A673 (cell line): Measurements from ENCODE around the gene PNMA8A. TPM values are rescaled to one million over a fixed set of nuclear protein-coding genes. Genes with fewer than 3 reads are reported as not detected.
A peak's percentile ranks its signal among the peaks of the same experiment; 100 is the strongest.

Experiments
- BruUV-seq: library from RNA; stranded (reverse); fragments of 400-500 nt; replicated peaks from 2 replicates; lab custom pipeline; 2021; lab: Mats Ljungman, UMichigan
- CTCF ChIA-PET: fragments of 300-600 bp; sonication (Branson Sonifier 250); formaldehyde crosslinking; loops from one replicate; lab custom pipeline; 2022; ENCODE audit warnings: antibody characterized with exemption; lab: Charles Lee
- POLR2A ChIA-PET: fragments of 300-600 bp; sonication (Branson Sonifier 250); formaldehyde crosslinking; loops from one replicate; lab custom pipeline; 2022; ENCODE audit warnings: antibody characterized with exemption; ENCODE audit not compliant: low non-redundant PET; lab: Charles Lee
- DNase-seq: peaks from one replicate; pipeline ENCODE4 v3.0.0-alpha.2; 2015; ENCODE audit warnings: low spot score
- H3K27ac ChIP-seq: fragments of 200-600 bp; sonication (generic); 2 replicates; pipeline ENCODE4 v1.5.1; 2016; ENCODE audit warnings: mixed run types, low read depth, mild to moderate bottlenecking, mixed read lengths, antibody characterized with exemption, low read length; ENCODE audit not compliant: poor library complexity, severe bottlenecking
- H3K27me3 ChIP-seq: fragments of 200-600 bp; sonication (generic); replicated peaks from 2 replicates; pipeline ENCODE4 v1.6.1; 2017; ENCODE audit warnings: mixed run types, low read depth, mild to moderate bottlenecking, mixed read lengths, antibody characterized with exemption, low read length; ENCODE audit not compliant: insufficient read depth, poor library complexity
- H3K36me3 ChIP-seq: fragments of 200-600 bp; sonication (generic); 2 replicates; pipeline ENCODE4 v1.6.1; 2016; ENCODE audit warnings: mixed run types, mild to moderate bottlenecking, mixed read lengths, antibody characterized with exemption, low read length; ENCODE audit not compliant: insufficient read depth, poor library complexity, severe bottlenecking
- H3K4me1 ChIP-seq: fragments of 200-600 bp; sonication (generic); 2 replicates; pipeline ENCODE4 v1.6.1; 2017; ENCODE audit warnings: mixed run types, mild to moderate bottlenecking, mixed read lengths, antibody characterized with exemption, low read length; ENCODE audit not compliant: insufficient read depth, poor library complexity, severe bottlenecking
- H3K4me3 ChIP-seq: fragments of 200-600 bp; sonication (generic); 2 replicates; pipeline ENCODE4 v1.5.1; 2016; ENCODE audit warnings: low read depth, mixed run types, mild to moderate bottlenecking, mixed read lengths, low read length; ENCODE audit not compliant: poor library complexity, severe bottlenecking
- H3K9me3 ChIP-seq: fragments of 200-600 bp; sonication (generic); 2 replicates; pipeline ENCODE4 v1.6.1; 2016; ENCODE audit warnings: mixed run types, low read depth, mild to moderate bottlenecking, mixed read lengths, antibody characterized with exemption, low read length; ENCODE audit not compliant: poor library complexity, severe bottlenecking
- EZH2 ChIP-seq: fragments of 200-600 bp; sonication (generic); IDR thresholded peaks from 2 replicates; pipeline ENCODE4 v1.6.1; 2017; ENCODE audit warnings: borderline replicate concordance, low read depth, mild to moderate bottlenecking, mixed read lengths, antibody characterized with exemption, low read length; ENCODE audit not compliant: poor library complexity, severe bottlenecking
- intact Hi-C: fragments of 100-400 bp; cut with micrococcal nuclease; formaldehyde crosslinking; loops from one replicate; pipeline ENCODE4 v1.10.0; 2022; ENCODE audit not compliant: unreplicated experiment
- total RNA-seq: library from RNA; stranded (reverse); gene quantifications from 2 replicates; pipeline ENCODE4 v1.2.3, GENCODE V29; 2021
- TF ChIP-seq, protein P1 (sequence below): fragments of 300-800, 200-600 bp; sonication (generic); conservative IDR thresholded peaks from 2 replicates; pipeline ENCODE4 v1.5.1; 2017; ENCODE audit warnings: low read depth, mild to moderate bottlenecking, antibody characterized with exemption, low read length, moderate library complexity, mixed read lengths

PNMA8A gene
- total RNA-seq, 1 experiment from 2014 or later, result 12.8 TPM

DNA sequence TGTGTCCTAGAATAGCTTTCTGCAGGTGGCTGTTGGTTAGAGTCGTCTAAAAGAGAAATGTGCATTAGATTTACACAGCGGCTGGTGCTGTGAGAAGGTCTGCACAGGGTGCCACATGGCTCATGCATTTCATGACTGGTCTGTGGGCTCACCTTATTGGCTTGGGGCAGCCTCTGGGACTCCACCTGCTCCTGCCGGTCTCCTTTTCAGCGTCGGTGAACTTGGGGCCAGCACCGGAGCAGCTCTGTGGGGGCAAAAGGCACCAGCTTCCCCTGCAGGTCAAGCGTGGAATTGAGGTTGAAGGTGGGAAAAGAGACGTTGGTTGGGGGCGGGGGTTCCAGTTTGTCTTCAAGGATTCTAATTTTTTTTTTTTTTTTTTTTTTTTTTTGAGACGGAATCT is 39.5 kb downstream of the PNMA8A start:
- Histone ChIP-seq H3K4me1 (no peaks in the 10 kb centered on the region), H3K27ac (no peak overlapping the region), H3K27me3 (no peaks in the 10 kb centered on the region), H3K4me3 (no peak overlapping the region), H3K9me3 (no peaks in the 10 kb centered on the region), H3K36me3 (no peaks in the 10 kb centered on the region)
- intact Hi-C loops, result no loop called here
- DNase-seq, result no peak
- no TSS peak for BruUV-seq
- no peak for TF ChIP-seq EZH2
- TF ChIP-seq, protein P1, sequence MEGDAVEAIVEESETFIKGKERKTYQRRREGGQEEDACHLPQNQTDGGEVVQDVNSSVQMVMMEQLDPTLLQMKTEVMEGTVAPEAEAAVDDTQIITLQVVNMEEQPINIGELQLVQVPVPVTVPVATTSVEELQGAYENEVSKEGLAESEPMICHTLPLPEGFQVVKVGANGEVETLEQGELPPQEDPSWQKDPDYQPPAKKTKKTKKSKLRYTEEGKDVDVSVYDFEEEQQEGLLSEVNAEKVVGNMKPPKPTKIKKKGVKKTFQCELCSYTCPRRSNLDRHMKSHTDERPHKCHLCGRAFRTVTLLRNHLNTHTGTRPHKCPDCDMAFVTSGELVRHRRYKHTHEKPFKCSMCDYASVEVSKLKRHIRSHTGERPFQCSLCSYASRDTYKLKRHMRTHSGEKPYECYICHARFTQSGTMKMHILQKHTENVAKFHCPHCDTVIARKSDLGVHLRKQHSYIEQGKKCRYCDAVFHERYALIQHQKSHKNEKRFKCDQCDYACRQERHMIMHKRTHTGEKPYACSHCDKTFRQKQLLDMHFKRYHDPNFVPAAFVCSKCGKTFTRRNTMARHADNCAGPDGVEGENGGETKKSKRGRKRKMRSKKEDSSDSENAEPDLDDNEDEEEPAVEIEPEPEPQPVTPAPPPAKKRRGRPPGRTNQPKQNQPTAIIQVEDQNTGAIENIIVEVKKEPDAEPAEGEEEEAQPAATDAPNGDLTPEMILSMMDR, result peak; percentile 38
- POLR2A ChIA-PET, result no interaction called here
- CTCF ChIA-PET, result interaction anchor here (0.7 kb wide), 2 partner anchors 28 to 29 kb away, joined by 5 to 10 read pairs; no protein-coding TSS in a partner anchor

DNA sequence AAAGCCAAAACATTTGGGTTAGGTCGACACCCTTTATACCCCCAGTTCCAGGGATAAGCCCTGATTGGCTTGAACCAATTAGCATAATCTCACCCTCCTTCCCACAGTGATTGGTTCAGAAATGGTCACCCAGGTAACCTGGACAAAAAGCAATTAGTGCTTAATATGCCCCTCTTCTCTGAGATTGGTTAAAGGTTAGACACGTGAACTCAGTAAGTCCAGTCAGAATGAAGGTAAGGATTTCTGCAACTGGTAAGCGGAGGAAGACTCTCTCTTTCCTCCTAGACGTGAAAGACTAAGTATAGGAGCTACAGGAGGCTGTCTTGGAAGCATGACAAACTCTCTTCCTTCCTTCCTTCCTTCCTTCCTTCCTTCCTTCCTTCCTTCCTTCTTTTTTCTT is 41.4 kb downstream of the PNMA8A start:
- Histone ChIP-seq H3K27ac (no peak overlapping the region), H3K9me3 (no peaks in the 10 kb centered on the region), H3K4me1 (peaks cover 7% of the 10 kb centered on the region), H3K36me3 (no peaks in the 10 kb centered on the region), H3K27me3 (no peaks in the 10 kb centered on the region), H3K4me3 (no peak overlapping the region)
- ChIA-PET POLR2A (no interaction called here), CTCF (no interaction called here)
- no peak for TF ChIP-seq EZH2
- TF ChIP-seq, protein P1, result no peak
- no TSS peak for BruUV-seq
- DNase-seq, result peak; percentile 72
- intact Hi-C loops, result no loop called here

DNA sequence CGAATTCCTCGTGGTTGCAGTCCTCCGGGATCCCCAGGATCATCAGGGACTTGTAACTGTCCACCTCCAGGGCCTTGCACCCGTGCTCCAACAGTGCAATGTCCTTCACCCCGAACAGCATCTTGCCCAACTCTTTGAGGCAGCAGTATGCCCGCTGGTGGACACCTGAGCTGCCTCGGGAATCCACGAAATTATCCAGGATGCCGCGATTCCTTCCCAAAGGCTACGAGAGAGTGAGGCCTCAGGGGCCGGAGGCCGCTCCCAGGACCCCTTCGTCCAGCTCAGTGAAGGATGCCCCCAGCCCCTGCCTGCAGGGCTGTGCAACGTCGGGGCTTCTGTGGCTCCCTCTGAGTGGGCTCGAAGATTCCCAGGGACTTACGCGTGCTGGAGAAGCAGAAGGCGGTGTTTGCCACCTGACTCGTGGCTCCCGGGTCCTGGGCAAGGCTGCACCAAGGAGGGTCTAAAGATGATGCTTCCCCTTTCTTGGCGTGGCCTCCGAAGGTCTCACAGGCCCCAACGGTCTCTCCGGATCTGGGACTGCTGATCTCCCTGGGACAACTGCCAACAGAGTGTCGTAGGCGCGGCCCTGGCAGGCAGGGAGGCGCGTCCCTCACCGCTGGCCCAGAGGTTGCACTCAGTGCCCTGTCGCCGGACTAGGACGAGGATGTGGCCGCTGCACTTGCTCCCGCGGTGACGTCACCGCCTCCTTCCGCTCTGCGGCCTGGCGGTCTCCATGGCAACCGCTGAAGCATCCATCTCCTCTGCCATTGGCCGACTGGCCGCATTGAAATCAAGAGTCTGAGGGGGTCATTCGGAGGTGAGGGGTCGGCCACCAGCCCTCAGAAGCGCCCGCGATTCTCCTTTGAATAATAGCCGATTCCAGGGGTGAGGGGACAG is 42.9 kb downstream of the PNMA8A start, which contains the start of gene PNMA8C:
PNMA8C (minus strand) TSS at position 698 of the 897 bp plus-strand sequence; CDS start at position 121, 577 bp downstream.
- CTCF ChIA-PET, result no interaction called here
- TF ChIP-seq, protein P1, result no peak
- TF ChIP-seq EZH2, result no peak
- no peak within 1 kb of the TSS for H3K4me3 ChIP-seq
- H3K27me3 ChIP-seq, result no peaks in the 10 kb centered on the region
- no peak within 1 kb of the TSS for H3K27ac ChIP-seq
- H3K36me3 ChIP-seq, result no peaks in the 10 kb centered on the region
- peaks cover 7% of the 10 kb centered on the region for H3K4me1 ChIP-seq
- no TSS peak for BruUV-seq
- POLR2A ChIA-PET, result no interaction called here
- DNase-seq, result no peak
- H3K9me3 ChIP-seq, result no peaks in the 10 kb centered on the region
- intact Hi-C loops, result no loop called here
